Fibroblast of gingiva (primary cell): ENCODE data around the gene FAM98C.

ENCODE experiments used
- DNase-seq: peaks from one replicate; pipeline ENCODE4 v3.0.0-alpha.2; 2011; ENCODE audit warnings: low read depth

Gene FAM98C

GRCh38 chr19:38457690-38458405 is 55.0 kb downstream of the FAM98C start:
- no peak for DNase-seq
